Measurements from ENCODE around the gene NUP42.

GRCh38 chr7:23216021-23216420 lies 34.2 kb downstream of the NUP42 start:
- TF ChIP-seq CTCF (IDR thresholded peaks at IDR 0.05) (no peak), POLR2A (IDR thresholded peaks at IDR 0.05) (no peak)

Data from lower leg skin (tissue), 3 donors.